Choroid plexus epithelial cell (primary cell): ENCODE results near the gene ADAMTS4.

Source experiments
- DNase-seq: peaks from one replicate; pipeline ENCODE4 v3.0.0-alpha.2; 2010; ENCODE audit warnings: low read depth
- H3K4me3 ChIP-seq: 2 replicates; pipeline ENCODE4 v1.5.1; 2011; ENCODE audit warnings: low read depth, mild to moderate bottlenecking, control low read depth, low read length, moderate library complexity
- TF ChIP-seq, protein P1 (sequence below): conservative IDR thresholded peaks from 2 replicates; pipeline ENCODE4 v1.5.1; 2011; ENCODE audit warnings: low read depth, mild to moderate bottlenecking, control low read depth, inconsistent platforms, low read length, moderate library complexity

The ADAMTS4 gene

DNA sequence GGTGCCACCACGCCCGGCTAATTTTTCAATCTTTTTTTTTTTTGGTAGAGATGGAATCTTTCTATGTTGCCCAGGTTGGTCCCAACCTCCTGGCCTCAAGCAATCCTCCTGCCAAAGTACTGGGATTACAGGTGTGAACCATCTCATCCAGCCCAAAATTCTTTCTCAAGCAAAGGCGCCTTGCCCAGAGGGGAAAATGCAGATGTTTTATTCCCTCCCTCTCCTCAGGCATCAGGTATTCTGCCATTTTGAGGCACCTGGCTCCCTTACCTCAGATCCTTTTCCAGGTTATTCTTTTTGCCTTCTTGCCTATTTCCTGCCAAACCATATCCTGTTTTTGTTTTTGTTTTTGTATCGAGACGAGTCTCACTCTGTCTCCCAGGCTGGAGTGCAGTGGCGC, 10.5 kb downstream of the ADAMTS4 start:
- H3K4me3 ChIP-seq: no peak overlapping the region
- no peak for DNase-seq
- TF ChIP-seq, protein P1, sequence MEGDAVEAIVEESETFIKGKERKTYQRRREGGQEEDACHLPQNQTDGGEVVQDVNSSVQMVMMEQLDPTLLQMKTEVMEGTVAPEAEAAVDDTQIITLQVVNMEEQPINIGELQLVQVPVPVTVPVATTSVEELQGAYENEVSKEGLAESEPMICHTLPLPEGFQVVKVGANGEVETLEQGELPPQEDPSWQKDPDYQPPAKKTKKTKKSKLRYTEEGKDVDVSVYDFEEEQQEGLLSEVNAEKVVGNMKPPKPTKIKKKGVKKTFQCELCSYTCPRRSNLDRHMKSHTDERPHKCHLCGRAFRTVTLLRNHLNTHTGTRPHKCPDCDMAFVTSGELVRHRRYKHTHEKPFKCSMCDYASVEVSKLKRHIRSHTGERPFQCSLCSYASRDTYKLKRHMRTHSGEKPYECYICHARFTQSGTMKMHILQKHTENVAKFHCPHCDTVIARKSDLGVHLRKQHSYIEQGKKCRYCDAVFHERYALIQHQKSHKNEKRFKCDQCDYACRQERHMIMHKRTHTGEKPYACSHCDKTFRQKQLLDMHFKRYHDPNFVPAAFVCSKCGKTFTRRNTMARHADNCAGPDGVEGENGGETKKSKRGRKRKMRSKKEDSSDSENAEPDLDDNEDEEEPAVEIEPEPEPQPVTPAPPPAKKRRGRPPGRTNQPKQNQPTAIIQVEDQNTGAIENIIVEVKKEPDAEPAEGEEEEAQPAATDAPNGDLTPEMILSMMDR: no peak

DNA sequence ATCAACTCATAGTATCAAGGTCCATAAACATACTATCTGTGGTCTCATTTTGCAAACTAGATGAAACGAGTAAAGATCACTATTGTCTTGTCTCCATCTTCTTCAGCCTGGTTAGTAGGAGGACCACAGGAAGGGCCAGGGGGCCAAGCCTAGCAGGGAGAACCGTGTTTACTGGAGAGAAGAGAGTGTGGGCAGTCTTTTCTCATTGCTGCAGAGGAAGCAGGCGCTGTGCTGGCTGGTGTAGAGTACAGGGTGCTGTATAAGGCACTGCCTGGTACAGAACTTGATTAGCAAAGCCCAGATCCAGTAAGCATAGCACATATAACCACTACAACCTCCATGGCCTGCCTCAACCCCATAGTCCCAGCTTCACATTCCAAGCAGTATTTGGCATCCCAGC, 11.5 kb downstream of the ADAMTS4 start:
- DNase-seq: peak; percentile 50
- TF ChIP-seq, protein P1: no peak
- no peak overlapping the region for H3K4me3 ChIP-seq

DNA sequence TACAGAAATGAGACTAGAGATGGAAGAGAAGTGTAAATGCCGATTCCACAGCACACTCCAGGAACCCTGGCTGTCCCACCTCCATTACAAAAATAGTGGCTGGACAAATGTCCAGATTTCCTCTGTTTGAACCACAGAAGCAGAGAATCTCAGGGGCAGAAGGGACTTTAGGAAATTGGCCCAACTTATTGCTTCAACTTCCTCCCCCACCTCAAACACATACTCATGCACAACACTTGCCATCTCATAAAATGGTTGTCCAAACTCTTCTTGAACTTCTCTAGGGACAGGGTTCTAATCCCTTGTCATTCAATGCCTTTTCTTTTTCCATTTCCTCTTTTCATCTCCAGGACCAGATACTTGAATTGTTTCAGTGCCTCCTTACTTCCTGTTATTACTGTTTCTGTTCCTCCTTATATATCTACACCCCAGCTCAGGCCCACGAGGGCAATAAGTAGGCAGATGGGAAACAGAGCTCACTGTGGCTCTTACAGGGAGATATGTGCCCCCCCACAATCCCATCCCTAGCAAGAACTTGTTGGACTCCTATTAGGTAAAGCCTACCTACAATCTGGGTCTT, 13.0 kb downstream of the ADAMTS4 start:
- TF ChIP-seq, protein P1: no peak
- H3K4me3 ChIP-seq: no peak overlapping the region
- no peak for DNase-seq

DNA sequence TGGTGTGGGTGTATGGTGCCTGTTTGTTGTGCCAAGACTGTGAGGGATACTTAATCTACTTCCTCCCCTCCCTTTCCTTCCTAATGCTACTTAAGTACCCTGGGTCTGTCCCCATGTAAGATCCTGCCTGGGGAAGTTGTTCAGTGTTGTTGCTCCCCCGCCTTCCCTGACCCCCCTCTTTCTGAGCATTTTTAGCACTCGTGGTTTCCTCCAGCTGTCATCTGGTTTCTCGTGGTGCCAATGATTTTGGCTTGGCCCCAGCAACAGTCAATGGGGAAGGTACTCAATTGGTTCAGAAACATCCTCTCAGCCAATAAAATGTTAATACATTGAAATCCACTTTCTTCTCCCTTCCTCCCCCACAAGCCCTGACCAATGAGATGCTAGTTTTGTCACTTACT, 13.6 kb downstream of the ADAMTS4 start:
- peak; percentile 97 for DNase-seq
- TF ChIP-seq, protein P1: no peak
- no peak overlapping the region for H3K4me3 ChIP-seq

DNA sequence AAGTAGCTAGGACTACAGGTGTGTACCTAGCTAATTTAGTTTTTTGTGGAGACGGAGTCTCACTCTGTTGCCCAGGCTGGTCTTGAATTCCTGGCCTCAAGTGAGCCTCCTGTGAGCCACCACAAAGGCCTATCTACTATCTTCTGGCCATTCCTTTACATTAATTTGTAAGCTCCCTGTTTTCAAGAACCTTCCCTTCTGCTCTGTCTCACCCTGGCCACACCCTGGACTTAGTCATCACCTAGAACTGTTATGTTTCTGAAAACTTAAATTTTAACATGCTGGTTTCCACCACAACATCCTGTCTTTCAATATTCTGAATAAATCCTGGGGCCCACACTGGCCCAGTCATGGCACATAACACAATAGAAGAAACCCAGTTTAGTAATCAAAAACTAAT, 16.6 kb downstream of the ADAMTS4 start:
- DNase-seq: peak; percentile 57
- no peak overlapping the region for H3K4me3 ChIP-seq

DNA sequence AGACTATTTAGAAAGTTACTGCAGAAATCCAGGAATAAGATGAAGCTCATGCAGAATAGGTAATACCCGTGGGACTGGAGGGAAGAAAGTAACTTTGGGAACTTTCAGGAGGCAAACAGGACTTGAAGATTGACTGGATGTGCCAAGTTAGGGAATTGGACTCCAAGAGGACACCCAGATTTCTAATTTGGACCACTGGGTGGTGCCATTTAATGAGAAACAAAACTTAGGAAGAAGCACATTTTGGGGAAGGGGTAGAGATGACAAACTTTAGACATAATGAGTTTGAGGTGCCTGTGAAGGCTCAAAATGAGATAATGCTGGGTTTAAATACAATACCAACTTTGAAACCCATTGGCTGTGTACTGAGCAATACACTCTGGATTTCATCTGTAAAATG, 18.2 kb downstream of the ADAMTS4 start:
- TF ChIP-seq, protein P1: peak; percentile 56
- H3K4me3 ChIP-seq: no peak overlapping the region
- peak; percentile 54 for DNase-seq

More for the DNA sequence above, 16.6 kb downstream of the ADAMTS4 start:
- TF ChIP-seq, protein P1: no peak

DNA sequence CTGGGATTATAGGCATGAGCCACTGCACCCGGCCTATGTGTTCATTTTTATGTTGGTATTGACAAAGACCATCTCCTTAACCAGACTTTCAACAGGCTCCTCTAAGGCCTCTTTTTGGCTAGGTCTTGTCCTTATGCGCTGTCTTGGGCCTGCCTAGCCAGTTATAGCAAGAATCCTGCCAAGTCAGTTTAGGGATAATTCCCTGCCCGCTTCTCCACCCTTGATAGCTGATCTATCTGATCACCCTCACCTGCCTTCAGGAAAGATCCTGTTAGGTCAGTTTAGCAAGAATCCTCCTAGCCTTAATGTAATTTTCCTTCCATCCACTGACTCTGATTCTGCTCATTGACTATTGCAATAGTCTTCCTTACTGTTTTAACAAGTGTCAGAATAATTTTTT, 19.2 kb downstream of the ADAMTS4 start:
- H3K4me3 ChIP-seq: no peak overlapping the region
- TF ChIP-seq, protein P1: no peak
- DNase-seq: no peak
